Naive thymus-derived CD4-positive, alpha-beta T cell (primary cell): Measurements from ENCODE around the gene RSKR. TPM values are rescaled to one million over a fixed set of nuclear protein-coding genes. Genes with fewer than 3 reads are reported as not detected.
"Not testable (repeated sequence)": the region's sequence is repeated elsewhere in the genome, so short reads cannot be mapped to it uniquely, and the experiment has no call there.

Source experiments
- ATAC-seq: fragments of 150-1000 bp; cut with Tn5 transposase; 2 replicates; pipeline ENCODE4 v1.10.0; 2021; ENCODE audit warnings: mild to moderate bottlenecking, moderate library complexity
- CTCF ChIA-PET: fragments of 350-600 bp; sonication (Branson Sonifier 250); formaldehyde crosslinking; loops from one replicate; lab custom pipeline; 2021; ENCODE audit warnings: antibody characterized with exemption; lab: Charles Lee
- POLR2A ChIA-PET: fragments of 350-600 bp; sonication (Branson Sonifier 250); formaldehyde crosslinking; loops from one replicate; lab custom pipeline; 2021; ENCODE audit warnings: antibody characterized with exemption, inconsistent platforms; lab: Charles Lee
- DNase-seq, 9 donors: peaks; one replicate each; pipeline versions ENCODE4 v3.0.0 to v3.0.0-alpha.2; 2020 to 2022; ENCODE audit warnings: mixed read lengths in 1 of 9
- H3K27ac ChIP-seq: one replicate; pipeline ENCODE4 v1.7.0; 2013; ENCODE audit warnings: mild to moderate bottlenecking, low read depth, low read length, moderate library complexity
- H3K27me3 ChIP-seq, 2 donors: one replicate each; pipeline ENCODE4 v1.7.0; 2013; ENCODE audit warnings: low read length in 2 of 2, mild to moderate bottlenecking in 2 of 2, moderate library complexity in 2 of 2; ENCODE audit not compliant: control insufficient read depth in 2 of 2, insufficient read depth in 2 of 2
- H3K36me3 ChIP-seq, 3 experiments: 1 replicate in 2 of 3; 2 replicates in 1 of 3; pipeline ENCODE4 v1.7.0; 2013; ENCODE audit warnings: low read length in 3 of 3, mild to moderate bottlenecking in 3 of 3, moderate library complexity in 1 of 3; ENCODE audit not compliant: insufficient read depth in 3 of 3, control insufficient read depth in 2 of 3
- H3K4me1 ChIP-seq, 2 donors: one replicate each; pipeline ENCODE4 v1.7.0; 2013; ENCODE audit warnings: low read length in 2 of 2, mild to moderate bottlenecking in 2 of 2, moderate library complexity in 1 of 2; ENCODE audit not compliant: control insufficient read depth in 2 of 2, insufficient read depth in 2 of 2
- H3K4me3 ChIP-seq: 2 replicates; pipeline ENCODE4 v1.7.0; 2013; ENCODE audit warnings: mild to moderate bottlenecking, low read length
- H3K9me3 ChIP-seq, 3 experiments: 1 replicate in 2 of 3; 2 replicates in 1 of 3; pipeline ENCODE4 v1.7.0; 2013; ENCODE audit warnings: low read length in 3 of 3; ENCODE audit not compliant: control insufficient read depth in 2 of 3
- H3K27ac Mint-ChIP-seq, 9 donors: one replicate each; pipeline ENCODE4 v1.8.0; 2020 to 2022; ENCODE audit warnings: mixed read lengths in 9 of 9, mild to moderate bottlenecking in 8 of 9, moderate library complexity in 5 of 9, inconsistent platforms in 2 of 9
- H3K27me3 Mint-ChIP-seq, 5 donors: one replicate each; pipeline ENCODE4 v1.8.0; 2021 to 2022; ENCODE audit warnings: mixed read lengths in 5 of 5, mild to moderate bottlenecking in 1 of 5
- H3K36me3 Mint-ChIP-seq, 5 donors: one replicate each; pipeline ENCODE4 v1.8.0; 2020 to 2022; ENCODE audit warnings: mixed read lengths in 5 of 5, mild to moderate bottlenecking in 3 of 5, inconsistent platforms in 1 of 5
- H3K4me1 Mint-ChIP-seq, 7 donors: one replicate each; pipeline ENCODE4 v1.8.0; 2020 to 2022; ENCODE audit warnings: mixed read lengths in 7 of 7, mild to moderate bottlenecking in 3 of 7, inconsistent platforms in 1 of 7
- H3K4me3 Mint-ChIP-seq, 10 donors: one replicate each; pipeline ENCODE4 v1.8.0; 2020 to 2022; ENCODE audit warnings: mild to moderate bottlenecking in 10 of 10, mixed read lengths in 10 of 10, moderate library complexity in 6 of 10, inconsistent platforms in 2 of 10
- H3K9me3 Mint-ChIP-seq, 11 donors: one replicate each; pipeline ENCODE4 v1.8.0; 2020 to 2022; ENCODE audit warnings: mixed read lengths in 11 of 11, mild to moderate bottlenecking in 4 of 11, inconsistent platforms in 1 of 11, moderate library complexity in 1 of 11
- intact Hi-C, 2 donors: fragments of 100-400 bp; cut with micrococcal nuclease; formaldehyde crosslinking; loops; one replicate each; pipeline ENCODE4 v1.15.1; 2023
- polyA plus RNA-seq, 2 donors: library from polyadenylated mRNA; unstranded; fragments of 300-500 nt; fragmentation: Illumina TruSeq; gene quantifications; one replicate each; pipeline ENCODE4 v1.2.3, GENCODE V29; 2021
- total RNA-seq, 6 experiments: library from RNA in 5 of 6; stranded (reverse) in 5 of 6; gene quantifications; 1 replicate in 5 of 6; 2 replicates in 1 of 6; pipeline ENCODE4 v1.2.3 and lab custom pipeline; 2021 to 2026

Gene RSKR, protein sequence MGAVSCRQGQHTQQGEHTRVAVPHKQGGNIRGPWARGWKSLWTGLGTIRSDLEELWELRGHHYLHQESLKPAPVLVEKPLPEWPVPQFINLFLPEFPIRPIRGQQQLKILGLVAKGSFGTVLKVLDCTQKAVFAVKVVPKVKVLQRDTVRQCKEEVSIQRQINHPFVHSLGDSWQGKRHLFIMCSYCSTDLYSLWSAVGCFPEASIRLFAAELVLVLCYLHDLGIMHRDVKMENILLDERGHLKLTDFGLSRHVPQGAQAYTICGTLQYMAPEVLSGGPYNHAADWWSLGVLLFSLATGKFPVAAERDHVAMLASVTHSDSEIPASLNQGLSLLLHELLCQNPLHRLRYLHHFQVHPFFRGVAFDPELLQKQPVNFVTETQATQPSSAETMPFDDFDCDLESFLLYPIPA
- 10 to 100 TPM; 17.8 to 34.5 (median 28.1) TPM for total RNA-seq
- under 1 TPM in 1 of 2 donors, not detected in 1; 0.20 TPM for polyA plus RNA-seq
- total RNA-seq (lab: John Stamatoyannopoulos, UW): 10.1 reads per million, percentile 36 among the genes with 10 or more reads in this experiment

GRCh38 chr17:28613931-28614381 lies at the start of gene RSKR:
Gene RSKR (minus strand): TSS chr17:28614185. CDS start chr17:28614161, 24 bp downstream.
- CTCF ChIA-PET: interaction anchor here (0.6 to 3.5 kb wide), 6 partner anchors 9 to 119 kb away, joined by 3 to 19 read pairs (median 5); partner anchors contain the start of gene PIGS
- intact Hi-C loops: loop anchor here (1.0 to 5.0 kb wide), 5 partner anchors 15 to 120 kb away; partner anchors contain the start of genes ALDOC (in 1 of the 2) and SPAG5 (in 1 of the 2)
- no peak within 1 kb of the TSS for H3K4me3 Mint-ChIP-seq
- DNase-seq (no peak), ATAC-seq (no peak)
- Histone ChIP-seq H3K4me1 (no peaks in the 10 kb centered on the region), H3K9me3 (no peaks in the 10 kb centered on the region), H3K27ac (no peak within 1 kb of the TSS), H3K4me3 (no peak within 1 kb of the TSS), H3K27me3 (no peaks in the 10 kb centered on the region), H3K36me3 (peaks cover 10 to 51% (median 36%) of the 10 kb centered on the region in 3 experiments)
- peaks cover 10 to 35% (median 18%) of the 10 kb centered on the region in 5 donors for H3K36me3 Mint-ChIP-seq
- H3K9me3 Mint-ChIP-seq: no peaks in the 10 kb centered on the region
- no peaks in the 10 kb centered on the region for H3K27me3 Mint-ChIP-seq
- peak within 1 kb of the TSS in 7 of 9 donors; percentile 32 to 74 (median 56) for H3K27ac Mint-ChIP-seq
- POLR2A ChIA-PET: no interaction called here
- peaks cover 6 to 19% (median 10%) of the 10 kb centered on the region in 7 donors for H3K4me1 Mint-ChIP-seq

- DNase-seq (no peak), ATAC-seq (no peak)
- peaks cover 32 to 35% of the 10 kb centered on the region in 2 donors for H3K4me1 ChIP-seq
- POLR2A ChIA-PET: interaction anchor here (3.1 to 5.5 kb wide), 2 partner anchors 19 to 48 kb away, joined by 20 to 81 read pairs; partner anchors contain the start of genes BLTP2 and PROCA1
- Mint-ChIP-seq H3K4me3 (peak overlapping the region; percentile 86 to 100 (median 99)), H3K4me1 (peaks cover 49 to 80% (median 77%) of the 10 kb centered on the region in 7 donors), H3K27ac (peak overlapping the region; percentile 98 to 100 (median 100)), H3K9me3 (no peaks in the 10 kb centered on the region), H3K36me3 (peaks cover 0 to 32% (median 17%) of the 10 kb centered on the region in 5 donors), H3K27me3 (no peaks in the 10 kb centered on the region)
- CTCF ChIA-PET: interaction anchor here (3.0 kb wide), 1 partner anchor 17 kb away, joined by 15 read pairs; the partner anchor contains the start of gene BLTP2
- no peaks in the 10 kb centered on the region for H3K9me3 ChIP-seq
- intact Hi-C loops: loop anchor here (2.0 to 5.0 kb wide), 8 partner anchors 47 to 629 kb away; partner anchors contain the start of genes PROCA1 (in 2 of the 2), SPAG5 (in 2 of the 2), ALDOC (in 1 of the 2) and FLOT2 (in 1 of the 2)
- H3K27ac ChIP-seq: peak overlapping the region; percentile 90
- H3K4me3 ChIP-seq: no peak overlapping the region
- H3K27me3 ChIP-seq: no peaks in the 10 kb centered on the region
- peaks cover 0 to 28% (median 4%) of the 10 kb centered on the region in 3 experiments for H3K36me3 ChIP-seq
Observed at GRCh38 chr17:28663723-28664122, 49.7 kb upstream of the RSKR start.

DNA sequence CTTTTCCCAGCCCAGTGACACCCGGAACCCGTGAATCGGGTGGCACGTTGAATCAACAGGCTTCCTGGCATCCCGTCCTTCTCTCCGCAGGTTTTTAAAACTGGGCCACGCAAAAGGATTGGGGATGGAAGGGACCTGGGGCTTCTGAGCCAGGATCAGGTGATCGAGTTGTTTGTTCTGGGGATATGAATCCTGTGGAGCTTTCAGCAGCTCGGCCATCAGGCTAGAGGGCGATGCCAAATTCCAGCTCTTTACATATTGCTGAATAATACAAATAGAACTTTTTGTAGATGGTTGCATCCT lies 48.5 kb upstream of the RSKR start:
- Mint-ChIP-seq H3K9me3 (no peaks in the 10 kb centered on the region), H3K4me1 (peaks cover 46 to 75% (median 69%) of the 10 kb centered on the region in 7 donors), H3K4me3 (peak overlapping the region; percentile 86 to 100 (median 99)), H3K36me3 (peaks cover 0 to 40% (median 17%) of the 10 kb centered on the region in 5 donors), H3K27me3 (no peaks in the 10 kb centered on the region), H3K27ac (peak overlapping the region; percentile 98 to 100 (median 100))
- ChIA-PET POLR2A (interaction anchor here (0.5 to 5.5 kb wide), 17 partner anchors 8 to 908 kb away, joined by 3 to 81 read pairs (median 4); partner anchors contain the start of genes ALDOC, BLTP2, NEK8 and PHF12), CTCF (interaction anchor here (0.6 to 3.0 kb wide), 2 partner anchors 16 to 245 kb away, joined by 3 to 15 read pairs; partner anchors contain the start of gene BLTP2)
- Histone ChIP-seq H3K9me3 (no peaks in the 10 kb centered on the region), H3K36me3 (peaks cover 0 to 17% (median 0%) of the 10 kb centered on the region in 3 experiments), H3K27ac (peak overlapping the region; percentile 90), H3K4me3 (peak overlapping the region; percentile 72), H3K27me3 (no peaks in the 10 kb centered on the region), H3K4me1 (peaks cover 25 to 35% of the 10 kb centered on the region in 2 donors)
- intact Hi-C loops: loop anchor here (1.0 to 5.0 kb wide), 13 partner anchors 17 to 630 kb away; partner anchors contain the start of genes BLTP2 (in 2 of the 2), PROCA1 (in 2 of the 2), SPAG5 (in 2 of the 2) and ALDOC (in 1 of the 2)
- DNase-seq (no peak), ATAC-seq (no peak)

GRCh38 chr17:28661635-28662526 lies 47.9 kb upstream of the RSKR start, which contains the start of the genes SDF2 and SUPT6H:
Gene SDF2 (minus strand): TSS chr17:28661906. CDS start chr17:28661876, 30 bp downstream.
Gene SUPT6H (plus strand): TSS chr17:28662205. CDS start chr17:28673402, 11,197 bp downstream.
- Mint-ChIP-seq H3K4me1 (peaks cover 45 to 73% (median 67%) of the 10 kb centered on the region in 7 donors), H3K4me3 (peak within 1 kb of the TSS; percentile 86 to 100 (median 99)), H3K27ac (peak within 1 kb of the TSS; percentile 98 to 100 (median 100)), H3K27me3 (no peaks in the 10 kb centered on the region), H3K36me3 (peaks cover 0 to 39% (median 17%) of the 10 kb centered on the region in 5 donors), H3K9me3 (no peaks in the 10 kb centered on the region)
- no peaks in the 10 kb centered on the region for H3K27me3 ChIP-seq
- H3K36me3 ChIP-seq: peaks cover 0 to 19% (median 0%) of the 10 kb centered on the region in 3 experiments
- ATAC-seq (peak; percentile 91), DNase-seq (peak; percentile 91 to 97 (median 95))
- ChIA-PET CTCF (interaction anchor here (0.6 to 3.0 kb wide), 4 partner anchors 12 to 246 kb away, joined by 3 to 15 read pairs (median 6); partner anchors contain the start of genes BLTP2 and TLCD1), POLR2A (interaction anchor here (0.5 to 5.5 kb wide), 21 partner anchors 9 to 817 kb away, joined by 3 to 81 read pairs (median 5); partner anchors contain the start of genes ALDOC, BLTP2, NEK8 and PHF12)
- peaks cover 24 to 35% of the 10 kb centered on the region in 2 donors for H3K4me1 ChIP-seq
- peak within 1 kb of the TSS; percentile 72 for H3K4me3 ChIP-seq
- no peaks in the 10 kb centered on the region for H3K9me3 ChIP-seq
- H3K27ac ChIP-seq: peak within 1 kb of the TSS; percentile 90
- intact Hi-C loops: loop anchor here (1.0 to 5.0 kb wide), 15 partner anchors 17 to 630 kb away; partner anchors contain the start of genes ALDOC (in 2 of the 2), BLTP2 (in 2 of the 2), PROCA1 (in 2 of the 2) and SPAG5 (in 2 of the 2)

DNA sequence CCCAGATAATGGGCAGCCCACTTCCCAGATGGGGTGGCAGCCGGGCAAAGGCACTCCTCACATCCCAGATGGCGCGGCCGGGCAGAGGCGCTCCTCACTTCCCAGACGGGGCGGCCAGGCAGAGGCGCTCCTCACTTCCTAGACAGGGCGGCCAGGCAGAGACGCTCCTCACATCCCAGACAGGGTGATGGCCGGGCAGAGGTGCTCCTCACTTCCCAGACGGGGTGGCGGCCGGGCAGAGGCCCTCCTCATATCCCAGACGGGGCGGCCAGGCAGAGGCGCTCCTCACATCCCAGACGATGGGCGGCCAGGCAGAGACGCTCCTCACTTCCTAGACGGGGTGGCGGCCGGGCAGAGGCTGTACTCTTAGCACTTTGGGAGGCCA lies 45.5 kb upstream of the RSKR start:
- CTCF ChIA-PET, H3K4me3 ChIP-seq, H3K27me3 ChIP-seq, H3K27ac ChIP-seq, DNase-seq, H3K27me3 Mint-ChIP-seq, H3K9me3 Mint-ChIP-seq, H3K9me3 ChIP-seq, intact Hi-C loops, ATAC-seq: not testable (repeated sequence)
- Mint-ChIP-seq H3K27ac (peak overlapping the region in 1 of 9 donors; percentile 48), H3K36me3 (peaks cover 0 to 27% (median 8%) of the 10 kb centered on the region in 5 donors), H3K4me3 (peak overlapping the region in 6 of 10 donors; percentile 38 to 100 (median 76)), H3K4me1 (peaks cover 33 to 64% (median 59%) of the 10 kb centered on the region in 7 donors)
- Histone ChIP-seq H3K36me3 (peaks cover 0 to 20% (median 0%) of the 10 kb centered on the region in 3 experiments), H3K4me1 (peaks cover 24 to 32% of the 10 kb centered on the region in 2 donors)
- POLR2A ChIA-PET: interaction anchor here (5.5 kb wide), 1 partner anchor 15 kb away, joined by 81 read pairs; the partner anchor contains the start of gene BLTP2
